K562 (cell line): Measurements from ENCODE around the gene SLC40A1. TPM values are rescaled to one million over a fixed set of nuclear protein-coding genes. Genes with fewer than 3 reads are reported as not detected.

ENCODE experiments used
- ATAC-seq: fragments of 200-7000 bp; cut with Tn5 transposase; 3 replicates; pipeline ENCODE4 v1.9.1; 2020; ENCODE audit warnings: moderate library complexity
- BruUV-seq: library from RNA; stranded (reverse); fragments of 400-500 nt; replicated peaks from 2 replicates; lab custom pipeline; 2021; lab: Mats Ljungman, UMichigan
- CTCF ChIA-PET: fragments of 300-600 bp; formaldehyde crosslinking; extraction: SDS; loops from one replicate; lab custom pipeline; 2021; ENCODE audit warnings: low intra/inter-chr PET ratio; lab: Yijun Ruan, JAX
- POLR2A ChIA-PET: fragments of 300-600, 350-650 bp; sonication (Branson Sonifier 250); formaldehyde crosslinking; extraction: SDS; loops from one replicate; lab custom pipeline; 2021; ENCODE audit warnings: antibody characterized with exemption, inconsistent platforms; lab: Yijun Ruan, JAX
- DNase-seq, 4 experiments: peaks; one replicate each; pipeline versions ENCODE4 v3.0.0 to v3.0.0-alpha.2; 2011 to 2018; ENCODE audit warnings: low spot score in 3 of 4, mixed read lengths in 3 of 4; ENCODE audit errors: extremely low read depth in 1 of 4
- FAIRE-seq: peaks from 2 replicates; lab custom pipeline; 2011; peaks lifted over from hg19 to GRCh38; lab: Jason Lieb, UNC
- H2AFZ ChIP-seq: 2 replicates; pipeline ENCODE4 v1.6.0; 2011; ENCODE audit warnings: low read depth, low read length, control low read depth, inconsistent platforms
- H3K27ac ChIP-seq: fragments of 200-600 bp; 3 replicates; pipeline ENCODE4 v1.8.0; 2011; ENCODE audit warnings: low read depth, mild to moderate bottlenecking, control low read depth, inconsistent platforms, low read length, moderate library complexity, mixed read lengths; ENCODE audit errors: extremely low read depth
- H3K27me3 ChIP-seq, 2 experiments: fragments of 300-600 bp in 1 of 2; 2 replicates in 1 of 2; 3 replicates in 1 of 2; pipeline versions ENCODE4 v1.6.0 to v1.8.0; 2011; ENCODE audit warnings: inconsistent platforms in 2 of 2, low read length in 2 of 2, mild to moderate bottlenecking in 1 of 2, mixed read lengths in 1 of 2, moderate library complexity in 1 of 2; ENCODE audit not compliant: control insufficient read depth in 2 of 2, insufficient read depth in 2 of 2
- H3K36me3 ChIP-seq: fragments of 300-600 bp; 3 replicates; pipeline ENCODE4 v1.8.0; 2011; ENCODE audit warnings: mild to moderate bottlenecking, low read length, inconsistent platforms; ENCODE audit not compliant: control insufficient read depth, insufficient read depth
- H3K4me1 ChIP-seq, 2 experiments: fragments of 200-600 bp in 1 of 2; replicated peaks in 1 of 2; 2 replicates in 1 of 2; 3 replicates in 1 of 2; pipeline versions ENCODE4 v1.5.1 to v1.8.0; 2011; ENCODE audit warnings: inconsistent platforms in 2 of 2, low read length in 2 of 2, mild to moderate bottlenecking in 1 of 2, mixed read lengths in 1 of 2, moderate library complexity in 1 of 2; ENCODE audit not compliant: control insufficient read depth in 2 of 2, insufficient read depth in 2 of 2
- H3K4me2 ChIP-seq: 2 replicates; pipeline ENCODE4 v1.6.1; 2011; ENCODE audit warnings: low read length, control low read depth, inconsistent platforms, mixed read lengths; ENCODE audit not compliant: insufficient read depth
- H3K4me3 ChIP-seq: fragments of 200-600 bp; sonication (generic), shearing (Covaris generic); 2 replicates; pipeline ENCODE4 v1.5.1; 2016; ENCODE audit warnings: control low read depth, inconsistent platforms
- H3K79me2 ChIP-seq: fragments of 200-600 bp; 3 replicates; pipeline ENCODE4 v1.8.0; 2011; ENCODE audit warnings: low read length, inconsistent platforms; ENCODE audit not compliant: control insufficient read depth, insufficient read depth
- H3K9ac ChIP-seq, 2 experiments: 2 replicates each; pipeline versions ENCODE4 v1.6.0 to v1.6.1; 2011; ENCODE audit warnings: low read depth in 2 of 2, low read length in 2 of 2, control low read depth in 1 of 2, inconsistent platforms in 1 of 2, mild to moderate bottlenecking in 1 of 2, mixed read lengths in 1 of 2; ENCODE audit not compliant: insufficient read depth in 1 of 2
- H3K9me1 ChIP-seq: one replicate; pipeline ENCODE4 v1.6.0; 2011; ENCODE audit warnings: inconsistent platforms, mild to moderate bottlenecking, low read length, moderate library complexity; ENCODE audit not compliant: control insufficient read depth, insufficient read depth
- H3K9me3 ChIP-seq: replicated peaks from 2 replicates; pipeline ENCODE4 v1.5.1; 2011; ENCODE audit warnings: low read depth, low read length, inconsistent platforms; ENCODE audit not compliant: control insufficient read depth, insufficient read depth
- H4K20me1 ChIP-seq: replicated peaks from 2 replicates; pipeline ENCODE4 v1.6.1; 2011; ENCODE audit warnings: low read length, inconsistent platforms, mixed read lengths; ENCODE audit not compliant: control insufficient read depth, insufficient read depth
- ATF1 ChIP-seq, 2 experiments: fragments of 450-650 bp in 1 of 2; IDR thresholded peaks; 2 replicates each; pipeline ENCODE4 v1.6.1; 2016; ENCODE audit warnings: missing compliant biosample characterization in 1 of 2, missing genetic modification characterization in 1 of 2
- C11orf30 ChIP-seq: fragments of 450-650 bp; IDR thresholded peaks from 2 replicates; pipeline ENCODE4 v1.6.1; 2016; ENCODE audit warnings: low read depth, mild to moderate bottlenecking
- MAFF ChIP-seq: IDR thresholded peaks from 2 replicates; pipeline ENCODE4 v1.6.1; 2012; ENCODE audit warnings: low read length, improper control_type of control experiment
- MAZ ChIP-seq, 2 experiments: fragments of 450-650 bp in 1 of 2; sonication (generic) in 1 of 2; formaldehyde crosslinking; IDR thresholded peaks in 1 of 2; conservative IDR thresholded peaks in 1 of 2; 2 replicates each; pipeline versions ENCODE4 v1.4.0 to v1.5.0; 2020; ENCODE audit warnings: mild to moderate bottlenecking in 1 of 2, missing genetic modification reagents in 1 of 2
- SMARCB1 ChIP-seq: IDR thresholded peaks from 2 replicates; pipeline ENCODE4 v1.6.1; 2011; ENCODE audit warnings: improper control_type of control experiment, low read depth; ENCODE audit not compliant: insufficient read length
- TAF1 ChIP-seq: IDR thresholded peaks from 2 replicates; pipeline ENCODE4 v1.6.1; 2011; ENCODE audit warnings: mild to moderate bottlenecking, low read length, moderate library complexity; ENCODE audit not compliant: insufficient read depth, control insufficient read depth, severe bottlenecking; ENCODE audit errors: extremely low read depth
- TCF3 ChIP-seq: sonication (generic); formaldehyde crosslinking; IDR thresholded peaks from 2 replicates; pipeline ENCODE4 v1.4.0; 2020; ENCODE audit warnings: mild to moderate bottlenecking, missing genetic modification reagents
- TCFL5 ChIP-seq: fragments of 250-450 bp; sonication (Bioruptor Pico); conservative IDR thresholded peaks from 2 replicates; pipeline ENCODE4 v1.6.1; 2021; ENCODE audit warnings: mild to moderate bottlenecking, moderate library complexity, matching md5 sums
- TEAD1 ChIP-seq, 2 experiments: fragments of 450-650 bp in 1 of 2; sonication (generic) in 1 of 2; formaldehyde crosslinking; IDR thresholded peaks; 2 replicates each; pipeline versions ENCODE4 v1.4.0 to v1.8.0; 2020 to 2022; ENCODE audit warnings: mild to moderate bottlenecking in 2 of 2, missing genetic modification reagents in 1 of 2
- ZC3H4 ChIP-seq: sonication (generic); formaldehyde crosslinking; IDR thresholded peaks from 2 replicates; pipeline ENCODE4 v1.9.0; 2021; ENCODE audit warnings: missing genetic modification reagents, borderline replicate concordance
- ZNF121 ChIP-seq: sonication (generic); formaldehyde crosslinking; conservative IDR thresholded peaks from 2 replicates; pipeline ENCODE4 v1.8.0; 2022; ENCODE audit warnings: missing genetic modification reagents
- ZNF707 ChIP-seq: fragments of 250-450 bp; sonication (Bioruptor Pico); conservative IDR thresholded peaks from 2 replicates; pipeline ENCODE4 v1.8.0; 2022; ENCODE audit warnings: inconsistent platforms, mild to moderate bottlenecking, moderate library complexity
- WGBS: fragments of 100-300 bp; shearing (Covaris generic); methylation state at CpG from one replicate; pipeline ENCODE4 v1.1.6; 2016; ENCODE audit warnings: low coverage, mixed read lengths; ENCODE audit not compliant: insufficient coverage; ENCODE audit errors: missing lambda C conversion rate; 5-methylcytosine and 5-hydroxymethylcytosine counted together
- in situ Hi-C: fragments of 300-500 bp; cut with MboI; formaldehyde crosslinking; loops from 4 replicates; pipeline ENCODE4 v1.15.0; 2018; ENCODE audit warnings: inconsistent platforms, mixed read lengths
- intact Hi-C: fragments of 100-400 bp; cut with micrococcal nuclease; formaldehyde crosslinking; loops from 2 replicates; pipeline ENCODE4 v1.14.2; 2022
- polyA plus RNA-seq, 8 experiments: library from polyadenylated mRNA; depleted of rRNA in 4 of 8; stranded (reverse) in 5 of 8; unstranded in 3 of 8; fragments of >200 nt; fragmentation: Nextera tagmentation in 2 of 8; fragmentation: Illumina TruSeq in 1 of 8; extraction: Ambion mirVana in 2 of 8; extraction: Trizol in 1 of 8; gene quantifications; 2 replicates each; pipeline versions ENCODE4 v1.2.1 to v1.2.3, GENCODE V29; 2011 to 2014; ENCODE audit warnings: inconsistent platforms in 1 of 8, missing spikeins in 1 of 8
- total RNA-seq, 7 experiments: library from RNA; depleted of rRNA in 6 of 7; stranded (reverse); fragments of >200 nt in 6 of 7; fragmentation: Illumina TruSeq in 2 of 7; extraction: Trizol in 2 of 7; gene quantifications; 2 replicates each; pipeline versions ENCODE4 v1.2.1 to v1.2.3, GENCODE V29; 2011 to 2021; ENCODE audit warnings: low replicate concordance in 1 of 7
- TF ChIP-seq, protein P1 (sequence below), 2 experiments: IDR thresholded peaks; 2 replicates each; pipeline ENCODE4 v1.6.1; 2011; ENCODE audit warnings: borderline replicate concordance in 1 of 2, control low read depth in 1 of 2, low read depth in 1 of 2, low read length in 1 of 2, mild to moderate bottlenecking in 1 of 2, mixed read lengths in 1 of 2, moderate library complexity in 1 of 2; ENCODE audit not compliant: insufficient read depth in 1 of 2, insufficient read length in 1 of 2, poor library complexity in 1 of 2, severe bottlenecking in 1 of 2; ENCODE audit errors: extremely low read depth in 1 of 2

The SLC40A1 gene
- total and polyA plus RNA-seq, 9 of the 15 experiments (the other 6 are each of a cell fraction or from before 2014, with no cell fraction given): 42.2 to 95.9 (median 54.9) TPM

DNA sequence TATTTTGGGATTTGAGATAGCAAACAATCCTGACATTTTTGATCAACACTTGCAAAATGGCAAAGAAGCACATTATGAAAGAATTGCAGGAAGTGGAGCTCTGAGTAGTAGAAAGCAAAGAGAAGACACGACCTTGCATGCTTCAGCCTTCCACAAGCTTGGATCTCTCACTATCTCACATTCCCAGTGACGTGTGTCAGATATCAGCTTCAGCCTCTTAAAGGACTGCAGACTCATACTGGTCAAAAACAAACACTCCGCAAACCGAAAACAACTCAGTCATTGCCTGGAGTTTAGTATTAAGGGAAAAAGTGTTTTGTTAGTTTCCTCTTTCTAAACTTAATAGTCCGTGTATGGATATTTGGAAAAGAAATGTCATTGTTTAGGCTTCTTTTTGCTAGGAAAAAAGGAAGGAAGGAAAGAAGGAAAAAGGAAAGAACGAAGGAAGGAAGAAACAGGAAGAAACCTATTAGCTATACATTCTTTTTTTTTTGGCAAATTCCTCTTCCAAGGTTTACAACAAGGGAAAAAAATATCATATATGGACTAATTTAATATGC is 32.6 kb upstream of the SLC40A1 start:
- H3K79me2 ChIP-seq: no peaks in the 10 kb centered on the region
- FAIRE-seq (peak; percentile 97), DNase-seq (peak; percentile 32 to 88 (median 54)), ATAC-seq (peak; percentile 90)
- H3K27ac ChIP-seq: peak overlapping the region; percentile 79
- TSS peak; percentile 96 for BruUV-seq
- H3K4me2 ChIP-seq: peak overlapping the region; percentile 54
- H3K4me1 ChIP-seq: peaks cover 7 to 42% of the 10 kb centered on the region in 2 experiments; a peak in 4 of 5 replicates
- H3K27me3 ChIP-seq: no peaks in the 10 kb centered on the region
- no peaks in the 10 kb centered on the region for H3K9me1 ChIP-seq
- H3K9me3 ChIP-seq: no peaks in the 10 kb centered on the region
- POLR2A ChIA-PET: interaction anchor here (0.6 to 1.6 kb wide), 8 partner anchors 9 to 514 kb away, joined by 3 to 9 read pairs (median 5); partner anchors contain the start of gene SLC40A1
- H4K20me1 ChIP-seq: no peaks in the 10 kb centered on the region
- WGBS: 0% methylated on average over 6 of the region's 6 CpGs
- H2AFZ ChIP-seq: peak overlapping the region; percentile 71
- in situ Hi-C loops (no loop called here), intact Hi-C loops (loop anchor here (2.0 kb wide), 1 partner anchor 32 kb away; the partner anchor contains the start of gene SLC40A1)
- no peaks in the 10 kb centered on the region; the same call in 2 of the 3 replicates for H3K36me3 ChIP-seq
- CTCF ChIA-PET: no interaction called here
- peak overlapping the region; percentile 10; the same call in 1 of the 2 replicates for H3K4me3 ChIP-seq
- H3K9ac ChIP-seq: peak overlapping the region in 1 of 2 experiments; percentile 75; a peak in 2 of 4 replicates
- no peak for TF ChIP-seq ZC3H4 (CRISPR knock-in tag)
- TF ChIP-seq C11orf30: peak; percentile 74
- TF ChIP-seq ZNF707: no peak
- TF ChIP-seq, protein P1, sequence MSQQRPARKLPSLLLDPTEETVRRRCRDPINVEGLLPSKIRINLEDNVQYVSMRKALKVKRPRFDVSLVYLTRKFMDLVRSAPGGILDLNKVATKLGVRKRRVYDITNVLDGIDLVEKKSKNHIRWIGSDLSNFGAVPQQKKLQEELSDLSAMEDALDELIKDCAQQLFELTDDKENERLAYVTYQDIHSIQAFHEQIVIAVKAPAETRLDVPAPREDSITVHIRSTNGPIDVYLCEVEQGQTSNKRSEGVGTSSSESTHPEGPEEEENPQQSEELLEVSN (IDR thresholded peaks at IDR 0.05; ENCODE audit: borderline replicate concordance in 1 of 2, extremely low read depth in 1 of 2, insufficient read depth in 1 of 2, insufficient read length in 1 of 2, low read depth in 1 of 2, low read length in 1 of 2, poor library complexity in 1 of 2, severe bottlenecking in 1 of 2): no peak
- TF ChIP-seq SMARCB1: peak; percentile 81
- TF ChIP-seq TCFL5 (CRISPR knock-in tag): no peak
- peak; percentile 50 for TF ChIP-seq TAF1
- TF ChIP-seq MAFF: peak; percentile 76
- peak in 1 of 2 experiments; percentile 93; a peak in 2 of 4 replicates for TF ChIP-seq TEAD1 (CRISPR knock-in tag; IDR thresholded peaks at IDR 0.05)
- TF ChIP-seq ZNF121 (CRISPR knock-in tag): no peak
- TF ChIP-seq ATF1 (CRISPR knock-in tag; IDR thresholded peaks at IDR 0.05): no peak
- peak; percentile 87 for TF ChIP-seq ATF1 (tag; IDR thresholded peaks at IDR 0.05)
- 0 out of 4 replicates have a peak, but pooled peaks of 1 of the 2 experiments have one; percentile 11 for TF ChIP-seq MAZ (CRISPR knock-in tag; conservative IDR thresholded peaks at IDR 0.05 in 1 of 2, IDR thresholded peaks at IDR 0.05 in 1 of 2)
- peak; percentile 79 for TF ChIP-seq TCF3 (CRISPR knock-in tag)
